Gastrocnemius medialis (tissue), 4 donors: Measurements from ENCODE around the gene PGA5.
"Not testable (repeated sequence)": the region's sequence is repeated elsewhere in the genome, so short reads cannot be mapped to it uniquely, and the experiment has no call there.

ENCODE experiments used
- CTCF ChIP-seq, 5 experiments: fragments of 450-650 bp in 3 of 5; fragments of 200-600 bp in 2 of 5; sonication (generic) in 2 of 5; IDR thresholded peaks in 4 of 5; conservative IDR thresholded peaks in 1 of 5; 1 replicate in 4 of 5; 2 replicates in 1 of 5; pipeline ENCODE4 v1.5.1; 2016 to 2019; ENCODE audit warnings: antibody characterized with exemption in 5 of 5, mild to moderate bottlenecking in 3 of 5, moderate library complexity in 3 of 5
- POLR2A ChIP-seq, 2 donors: fragments of 450-650 bp; IDR thresholded peaks; one replicate each; pipeline ENCODE4 v1.6.1; 2017; ENCODE audit warnings: antibody characterized with exemption in 2 of 2, mild to moderate bottlenecking in 2 of 2, moderate library complexity in 2 of 2

- not testable (repeated sequence) for TF ChIP-seq CTCF (IDR thresholded peaks at IDR 0.05 in 4 of 5, conservative IDR thresholded peaks at IDR 0.05 in 1 of 5); POLR2A (IDR thresholded peaks at IDR 0.05)
Measured at GRCh38 chr11:61231585-61231984, 9.4 kb upstream of the PGA5 start.
